ENCODE results near the gene ZDHHC19.
"Not testable (repeated sequence)": the region's sequence is repeated elsewhere in the genome, so short reads cannot be mapped to it uniquely, and the experiment has no call there.

ZDHHC19 gene

GRCh38 chr3:196207159-196207832 lies 3.9 kb downstream of the ZDHHC19 start:
- no peak overlapping the region for H3K9ac ChIP-seq (ENCODE audit: low read depth, low read length)
- no peak for TF ChIP-seq EZH2 (IDR thresholded peaks at IDR 0.05; ENCODE audit: borderline replicate concordance, low read depth, low read length, severe bottlenecking)
- TF ChIP-seq, protein P1, sequence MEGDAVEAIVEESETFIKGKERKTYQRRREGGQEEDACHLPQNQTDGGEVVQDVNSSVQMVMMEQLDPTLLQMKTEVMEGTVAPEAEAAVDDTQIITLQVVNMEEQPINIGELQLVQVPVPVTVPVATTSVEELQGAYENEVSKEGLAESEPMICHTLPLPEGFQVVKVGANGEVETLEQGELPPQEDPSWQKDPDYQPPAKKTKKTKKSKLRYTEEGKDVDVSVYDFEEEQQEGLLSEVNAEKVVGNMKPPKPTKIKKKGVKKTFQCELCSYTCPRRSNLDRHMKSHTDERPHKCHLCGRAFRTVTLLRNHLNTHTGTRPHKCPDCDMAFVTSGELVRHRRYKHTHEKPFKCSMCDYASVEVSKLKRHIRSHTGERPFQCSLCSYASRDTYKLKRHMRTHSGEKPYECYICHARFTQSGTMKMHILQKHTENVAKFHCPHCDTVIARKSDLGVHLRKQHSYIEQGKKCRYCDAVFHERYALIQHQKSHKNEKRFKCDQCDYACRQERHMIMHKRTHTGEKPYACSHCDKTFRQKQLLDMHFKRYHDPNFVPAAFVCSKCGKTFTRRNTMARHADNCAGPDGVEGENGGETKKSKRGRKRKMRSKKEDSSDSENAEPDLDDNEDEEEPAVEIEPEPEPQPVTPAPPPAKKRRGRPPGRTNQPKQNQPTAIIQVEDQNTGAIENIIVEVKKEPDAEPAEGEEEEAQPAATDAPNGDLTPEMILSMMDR (IDR thresholded peaks at IDR 0.05; ENCODE audit: borderline replicate concordance, extremely low read depth, low read length, poor library complexity, severe bottlenecking): no peak
- H3K4me1 ChIP-seq (ENCODE audit: insufficient read depth, low read length): no peaks in the 10 kb centered on the region
- H3K4me2 ChIP-seq (ENCODE audit: insufficient read depth, low read length): no peak overlapping the region
- H3K4me3 ChIP-seq (ENCODE audit: low read depth in 1 of 2, low read length in 2 of 2): no peak overlapping the region
- H3K27ac ChIP-seq (ENCODE audit: low read length): no peak overlapping the region
- H3K79me2 ChIP-seq (ENCODE audit: insufficient read depth, low read length): no peaks in the 10 kb centered on the region
- no peaks in the 10 kb centered on the region for H3K9me3 ChIP-seq (ENCODE audit: insufficient read depth, low read length, severe bottlenecking)
- no peak for ATAC-seq (ENCODE audit: insufficient read depth, low read depth)
- H4K20me1 ChIP-seq (ENCODE audit: insufficient read depth, low read length): no peaks in the 10 kb centered on the region
- H3K36me3 ChIP-seq (ENCODE audit: insufficient read depth, low read length): no peaks in the 10 kb centered on the region
- DNase-seq: no peak
- no peak overlapping the region for H2AFZ ChIP-seq (ENCODE audit: low read depth, low read length)
- no peaks in the 10 kb centered on the region for H3K27me3 ChIP-seq (ENCODE audit: insufficient read depth, low read length, poor library complexity)

- not testable (repeated sequence) for H3K36me3 ChIP-seq (ENCODE audit: insufficient read depth, low read length); H3K79me2 ChIP-seq (ENCODE audit: insufficient read depth, low read length); H3K9ac ChIP-seq (ENCODE audit: low read depth, low read length); H2AFZ ChIP-seq (ENCODE audit: low read depth, low read length); H3K4me1 ChIP-seq (ENCODE audit: insufficient read depth, low read length); DNase-seq; H3K4me3 ChIP-seq (ENCODE audit: low read depth in 1 of 2, low read length in 2 of 2); H3K27me3 ChIP-seq (ENCODE audit: insufficient read depth, low read length, poor library complexity); H3K4me2 ChIP-seq (ENCODE audit: insufficient read depth, low read length); H3K9me3 ChIP-seq (ENCODE audit: insufficient read depth, low read length, severe bottlenecking); H3K27ac ChIP-seq (ENCODE audit: low read length); H4K20me1 ChIP-seq (ENCODE audit: insufficient read depth, low read length)
- TF ChIP-seq, protein P1 (IDR thresholded peaks at IDR 0.05; ENCODE audit: borderline replicate concordance, extremely low read depth, low read length, poor library complexity, severe bottlenecking): peak; percentile 37
- ATAC-seq (ENCODE audit: insufficient read depth, low read depth): peak; percentile 26; the same call in 1 of the 3 replicates
These were observed 5.6 kb downstream of the ZDHHC19 start for GRCh38 chr3:196205442-196206205.

GRCh38 chr3:196203846-196204245 lies 7.4 kb downstream of the ZDHHC19 start:
- Histone ChIP-seq H3K4me3 (ENCODE audit: low read depth in 1 of 2, low read length in 2 of 2) (no peak overlapping the region), H4K20me1 (ENCODE audit: insufficient read depth, low read length) (no peaks in the 10 kb centered on the region), H3K4me2 (ENCODE audit: insufficient read depth, low read length) (no peak overlapping the region), H3K9me3 (ENCODE audit: insufficient read depth, low read length, severe bottlenecking) (no peaks in the 10 kb centered on the region), H3K9ac (ENCODE audit: low read depth, low read length) (no peak overlapping the region), H3K79me2 (ENCODE audit: insufficient read depth, low read length) (no peaks in the 10 kb centered on the region), H3K27ac (ENCODE audit: low read length) (no peak overlapping the region), H3K36me3 (ENCODE audit: insufficient read depth, low read length) (no peaks in the 10 kb centered on the region), H2AFZ (ENCODE audit: low read depth, low read length) (no peak overlapping the region), H3K27me3 (ENCODE audit: insufficient read depth, low read length, poor library complexity) (no peaks in the 10 kb centered on the region), H3K4me1 (ENCODE audit: insufficient read depth, low read length) (no peaks in the 10 kb centered on the region)
- ATAC-seq (ENCODE audit: insufficient read depth, low read depth): no peak
- TF ChIP-seq EZH2 (IDR thresholded peaks at IDR 0.05; ENCODE audit: borderline replicate concordance, low read depth, low read length, severe bottlenecking): no peak
- TF ChIP-seq, protein P1 (IDR thresholded peaks at IDR 0.05; ENCODE audit: borderline replicate concordance, extremely low read depth, low read length, poor library complexity, severe bottlenecking): no peak
- no peak for DNase-seq

All from DND-41 (cell line).